ENCODE results near the gene HGF. TPM values are rescaled to one million over a fixed set of nuclear protein-coding genes. Genes with fewer than 3 reads are reported as not detected.

The HGF gene
- total RNA-seq, 1 experiment from 2014 or later = not detected

- Histone ChIP-seq H3K9me3 (no peaks in the 10 kb centered on the region), H3K27me3 (replicated peaks; ENCODE audit: control insufficient read depth, insufficient read depth, low read length) (no peaks in the 10 kb centered on the region), H3K4me3 (ENCODE audit: low read depth, low read length) (no peak overlapping the region), H3K36me3 (ENCODE audit: control insufficient read depth, insufficient read depth, low read length) (no peaks in the 10 kb centered on the region), H3K4me1 (no peaks in the 10 kb centered on the region)
- no peaks in the 10 kb centered on the region for H3K9me3 Mint-ChIP-seq (ENCODE audit: unreplicated experiment)
- BruUV-seq (replicated peaks) = no TSS peak
- intact Hi-C loops (cut with micrococcal nuclease; ENCODE audit: unreplicated experiment) = no loop called here
- no peak overlapping the region for H3K27ac Mint-ChIP-seq (ENCODE audit: unreplicated experiment)
- H3K4me1 Mint-ChIP-seq (ENCODE audit: low read depth, unreplicated experiment) = no peaks in the 10 kb centered on the region
- CTCF ChIA-PET = no interaction called here
- no peaks in the 10 kb centered on the region for H3K27me3 Mint-ChIP-seq (ENCODE audit: insufficient read depth, unreplicated experiment)
- no peak overlapping the region for H3K4me3 Mint-ChIP-seq (ENCODE audit: unreplicated experiment)
- H3K36me3 Mint-ChIP-seq (ENCODE audit: insufficient read depth, unreplicated experiment) = no peaks in the 10 kb centered on the region
- no peak for TF ChIP-seq CTCF (IDR thresholded peaks at IDR 0.05; ENCODE audit: insufficient read depth in 1 of 2, low read depth in 1 of 2, low read length in 1 of 2, severe bottlenecking in 1 of 2, unreplicated experiment in 1 of 2)
- POLR2A ChIA-PET = no interaction called here
- DNase-seq = no peak
These were observed 78.5 kb downstream of the HGF start for GRCh38 chr7:81691199-81691821.

- H3K36me3 Mint-ChIP-seq (ENCODE audit: insufficient read depth, unreplicated experiment) = no peaks in the 10 kb centered on the region
- no TSS peak for BruUV-seq (replicated peaks)
These were observed 79.2 kb downstream of the HGF start for GRCh38 chr7:81690688-81691087.

GRCh38 chr7:81690251-81690650 lies 79.6 kb downstream of the HGF start:
- DNase-seq = no peak
- H3K9me3 ChIP-seq = no peaks in the 10 kb centered on the region
- BruUV-seq (replicated peaks) = no TSS peak
- H3K36me3 ChIP-seq (ENCODE audit: control insufficient read depth, insufficient read depth, low read length) = no peaks in the 10 kb centered on the region
- POLR2A ChIA-PET = no interaction called here
- H3K4me3 ChIP-seq (ENCODE audit: low read depth, low read length) = no peak overlapping the region
- Mint-ChIP-seq H3K27ac (ENCODE audit: unreplicated experiment) (no peak overlapping the region), H3K27me3 (ENCODE audit: insufficient read depth, unreplicated experiment) (no peaks in the 10 kb centered on the region), H3K4me1 (ENCODE audit: low read depth, unreplicated experiment) (peaks cover 2% of the 10 kb centered on the region), H3K9me3 (ENCODE audit: unreplicated experiment) (no peaks in the 10 kb centered on the region), H3K36me3 (ENCODE audit: insufficient read depth, unreplicated experiment) (no peaks in the 10 kb centered on the region), H3K4me3 (ENCODE audit: unreplicated experiment) (no peak overlapping the region)
- CTCF ChIA-PET = no interaction called here
- intact Hi-C loops (cut with micrococcal nuclease; ENCODE audit: unreplicated experiment) = no loop called here
- TF ChIP-seq CTCF (IDR thresholded peaks at IDR 0.05; ENCODE audit: insufficient read depth in 1 of 2, low read depth in 1 of 2, low read length in 1 of 2, severe bottlenecking in 1 of 2, unreplicated experiment in 1 of 2) = no peak
- no peaks in the 10 kb centered on the region for H3K27me3 ChIP-seq (replicated peaks; ENCODE audit: control insufficient read depth, insufficient read depth, low read length)
- H3K4me1 ChIP-seq = no peaks in the 10 kb centered on the region

More at GRCh38 chr7:81690688-81691087, 79.2 kb downstream of the HGF start:
- Histone ChIP-seq H3K4me1 (no peaks in the 10 kb centered on the region), H3K9me3 (no peaks in the 10 kb centered on the region), H3K27me3 (replicated peaks; ENCODE audit: control insufficient read depth, insufficient read depth, low read length) (no peaks in the 10 kb centered on the region), H3K36me3 (ENCODE audit: control insufficient read depth, insufficient read depth, low read length) (no peaks in the 10 kb centered on the region), H3K4me3 (ENCODE audit: low read depth, low read length) (no peak overlapping the region)
- CTCF ChIA-PET = no interaction called here
- Mint-ChIP-seq H3K4me1 (ENCODE audit: low read depth, unreplicated experiment) (no peaks in the 10 kb centered on the region), H3K27me3 (ENCODE audit: insufficient read depth, unreplicated experiment) (no peaks in the 10 kb centered on the region), H3K27ac (ENCODE audit: unreplicated experiment) (no peak overlapping the region), H3K4me3 (ENCODE audit: unreplicated experiment) (no peak overlapping the region), H3K9me3 (ENCODE audit: unreplicated experiment) (no peaks in the 10 kb centered on the region)
- no peak for DNase-seq
- intact Hi-C loops (cut with micrococcal nuclease; ENCODE audit: unreplicated experiment) = no loop called here
- POLR2A ChIA-PET = no interaction called here
- TF ChIP-seq CTCF (IDR thresholded peaks at IDR 0.05; ENCODE audit: insufficient read depth in 1 of 2, low read depth in 1 of 2, low read length in 1 of 2, severe bottlenecking in 1 of 2, unreplicated experiment in 1 of 2) = no peak

Data from Caco-2 (cell line).